GM12892 (cell line): ENCODE data around the gene ETV4.

Experiments
- POLR2A ChIP-seq: IDR thresholded peaks from 2 replicates; pipeline ENCODE4 v1.6.1; 2011; ENCODE audit warnings: low read depth, low read length, control low read depth
- POLR2AphosphoS5 ChIP-seq: IDR thresholded peaks from 2 replicates; pipeline ENCODE4 v1.6.1; 2011; ENCODE audit warnings: low read depth, low read length, control low read depth
- TAF1 ChIP-seq: IDR thresholded peaks from 2 replicates; pipeline ENCODE4 v1.6.1; 2011; ENCODE audit warnings: low read depth, mild to moderate bottlenecking, control low read depth, low read length, borderline replicate concordance

GRCh38 chr17:43536236-43536992 lies 9.7 kb downstream of the ETV4 start:
- no peak for TF ChIP-seq POLR2A
- no peak for TF ChIP-seq POLR2AphosphoS5
- no peak for TF ChIP-seq TAF1
